Fibroblast of skin of right quadriceps (primary cell): Measurements from ENCODE around the gene HM13.
"Not testable (repeated sequence)": the region's sequence is repeated elsewhere in the genome, so short reads cannot be mapped to it uniquely, and the experiment has no call there.

ENCODE experiments used
- DNase-seq: peaks from one replicate; pipeline ENCODE4 v3.0.0-alpha.2; 2013

The HM13 gene

DNA sequence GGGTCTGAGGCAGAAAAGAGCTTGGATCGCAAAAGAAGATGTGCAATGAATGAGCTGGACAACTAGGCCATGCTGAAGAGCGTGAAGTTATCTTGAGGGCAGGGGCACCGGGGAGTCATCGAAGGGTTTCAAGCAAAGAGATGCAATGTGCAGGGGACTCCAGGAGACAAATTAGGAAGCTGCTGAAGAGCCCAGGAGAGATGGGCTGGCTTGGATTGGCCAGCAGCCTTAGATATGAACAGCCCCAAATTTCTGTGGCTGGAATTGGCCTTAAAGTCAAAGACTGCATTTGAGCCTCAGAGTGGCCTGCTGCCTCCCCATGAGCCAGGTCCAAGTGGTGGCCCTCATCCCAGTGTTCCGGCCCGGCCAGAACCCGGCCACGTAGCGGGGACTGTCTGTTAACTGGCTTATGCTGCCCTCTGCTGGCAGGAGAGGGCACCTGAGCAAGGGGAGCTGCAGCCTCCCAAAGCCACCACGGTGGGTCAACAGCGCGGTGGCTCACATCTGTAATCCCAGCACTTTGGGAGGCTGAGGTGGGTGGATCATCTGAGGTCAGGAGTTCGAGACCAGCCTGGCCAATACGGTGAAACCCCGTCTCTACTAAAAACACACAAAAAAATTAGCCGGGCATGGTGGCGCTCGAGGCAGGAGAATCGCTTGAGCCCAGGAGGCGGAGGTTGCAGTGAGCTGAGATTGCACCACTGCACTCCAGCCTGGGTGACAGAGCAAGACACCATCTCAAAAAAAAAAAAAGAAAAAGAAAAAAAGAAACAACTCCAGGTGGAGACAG, 11.2 kb upstream of the HM13 start:
- DNase-seq = peak; percentile 70

DNA sequence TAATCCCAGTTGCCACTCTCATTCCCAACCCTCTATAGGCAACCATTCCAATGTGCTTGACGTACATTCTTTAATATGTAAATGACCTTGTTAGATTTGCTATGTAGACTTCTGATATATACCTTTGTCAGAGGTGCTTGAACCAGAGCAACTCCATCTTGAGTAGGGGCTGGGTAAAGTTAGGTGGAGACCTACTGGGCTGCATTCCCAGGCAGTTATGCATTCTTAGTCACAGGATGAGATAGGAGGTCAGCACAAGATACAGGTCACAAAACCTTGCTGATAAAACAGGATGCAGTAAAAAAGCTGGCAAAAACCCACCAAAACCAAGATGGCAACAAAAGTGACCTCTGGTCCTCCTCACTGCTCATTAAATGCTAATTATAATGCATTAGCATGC, 8.3 kb upstream of the HM13 start:
- no peak for DNase-seq

DNA sequence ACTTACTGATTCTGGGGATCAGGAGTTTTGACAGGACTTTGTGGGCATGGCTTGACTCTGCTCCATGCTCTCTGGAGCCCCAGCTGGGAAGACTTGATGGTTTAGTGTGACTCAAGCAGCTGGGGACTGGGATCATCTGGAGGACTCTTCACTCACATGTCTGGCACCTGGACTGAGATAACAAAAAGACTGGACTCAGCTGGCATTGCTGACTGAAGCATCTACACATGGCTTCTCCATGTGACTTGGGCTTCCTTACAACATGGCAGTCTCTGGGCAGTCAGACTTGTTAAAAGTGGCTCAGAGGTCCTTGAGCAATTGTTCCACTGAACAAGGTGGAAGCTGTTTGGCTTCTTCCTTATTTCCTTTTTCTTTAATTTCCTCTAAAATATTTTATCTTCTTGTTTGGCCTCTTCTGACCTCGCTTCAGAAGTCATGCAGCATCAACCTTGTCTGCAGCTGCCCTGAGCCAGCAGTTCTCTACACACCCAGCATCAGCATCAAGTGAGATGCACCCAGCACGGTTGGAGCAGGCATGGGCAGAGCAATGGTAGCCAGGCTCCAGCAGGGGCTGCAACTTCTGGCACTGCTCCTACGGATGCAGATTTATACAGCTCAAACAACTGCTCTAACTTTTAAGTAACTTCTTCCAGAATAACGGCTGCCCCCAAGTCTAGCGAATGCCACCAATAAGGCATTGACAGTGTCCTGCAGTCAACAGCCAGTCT, 5.6 kb upstream of the HM13 start:
- no peak for DNase-seq

DNA sequence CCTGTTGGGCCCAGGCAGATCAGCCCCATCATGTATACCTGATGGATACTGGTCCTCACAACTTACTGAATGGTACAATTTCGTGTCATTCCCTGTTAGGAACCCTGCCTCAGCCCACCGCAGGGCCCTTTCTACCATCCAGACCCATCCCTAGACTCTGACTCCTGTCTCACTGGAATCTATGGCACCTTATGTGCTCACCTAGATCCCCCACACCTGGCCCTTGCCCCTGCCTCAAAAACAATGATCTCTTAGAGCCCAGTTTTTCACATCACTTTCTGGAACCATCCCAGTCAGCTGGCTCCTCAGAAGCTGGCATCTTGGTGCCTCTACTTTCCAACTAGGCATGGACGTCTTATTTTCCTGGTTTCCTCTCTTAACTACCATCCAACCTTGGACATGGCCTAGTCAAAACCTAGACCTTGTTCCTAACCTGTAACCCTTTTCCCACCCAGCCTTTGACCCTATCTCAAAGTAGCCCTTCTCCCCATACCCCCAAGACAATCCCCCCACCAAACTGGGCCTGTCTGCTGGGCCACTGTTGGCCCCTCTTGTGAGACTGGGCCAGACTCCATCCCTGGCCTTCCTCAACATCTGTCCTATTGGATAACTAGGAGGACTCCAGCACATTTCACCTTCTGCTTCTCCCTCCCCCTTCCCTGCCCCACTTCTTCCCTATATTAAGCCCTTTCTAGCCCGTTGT, 981 bp downstream of the HM13 start:
- no peak for DNase-seq

DNA sequence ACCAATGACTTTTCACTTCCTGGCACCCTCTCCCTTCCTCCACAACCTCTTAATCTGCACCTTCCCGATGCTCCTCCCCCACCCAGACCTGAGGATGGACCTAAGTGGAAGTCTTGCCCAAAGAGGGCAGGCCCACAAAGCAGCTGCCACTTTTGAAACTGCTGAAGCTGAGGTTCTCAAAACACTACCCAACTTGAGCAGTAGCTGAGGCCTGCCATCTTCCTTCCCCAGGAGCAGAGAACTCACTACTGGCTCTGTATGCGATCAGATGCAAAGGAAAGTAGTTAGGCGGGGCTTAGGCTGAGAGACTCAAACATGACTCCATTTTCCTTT, 1.5 kb downstream of the HM13 start:
- no peak for DNase-seq

DNA sequence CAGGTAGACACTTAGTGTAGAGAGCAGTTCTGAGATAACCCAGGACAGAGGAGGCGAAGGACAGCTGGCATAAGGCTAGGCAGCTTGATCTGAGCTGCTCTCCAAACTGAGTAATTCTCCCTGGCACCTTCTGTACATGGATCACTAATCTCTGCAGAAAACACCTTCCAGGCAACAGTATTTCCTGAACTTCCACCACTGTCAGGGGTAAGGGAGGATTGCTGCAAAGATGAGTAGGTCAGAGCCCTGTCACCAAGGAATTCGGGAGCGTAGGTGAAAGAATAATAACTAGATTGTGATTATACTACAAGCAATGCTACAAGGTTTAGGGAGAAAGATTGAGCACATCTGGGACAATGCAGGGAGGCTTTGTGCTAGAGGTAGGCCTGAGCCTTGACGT, 1.9 kb downstream of the HM13 start:
- DNase-seq = no peak

DNA sequence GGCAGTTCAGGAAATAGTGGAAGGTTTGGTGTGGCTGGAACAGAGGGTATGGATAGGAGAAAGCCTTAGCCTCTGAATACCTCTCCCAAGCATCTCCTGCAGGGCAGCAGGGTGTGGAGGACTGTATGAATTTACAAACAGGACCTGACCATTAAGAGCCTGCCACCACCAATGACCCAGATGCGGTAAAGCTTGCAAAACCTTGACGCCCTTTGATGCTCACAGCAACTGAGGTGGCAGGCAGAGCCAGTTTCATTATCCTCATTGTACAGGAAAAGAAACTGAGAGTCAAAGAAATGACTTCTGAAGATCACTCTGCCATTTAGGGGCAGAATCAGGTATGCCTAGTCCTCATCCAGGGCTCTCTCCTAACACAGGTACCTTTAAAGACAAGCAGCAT, 2.4 kb downstream of the HM13 start:
- no peak for DNase-seq

DNA sequence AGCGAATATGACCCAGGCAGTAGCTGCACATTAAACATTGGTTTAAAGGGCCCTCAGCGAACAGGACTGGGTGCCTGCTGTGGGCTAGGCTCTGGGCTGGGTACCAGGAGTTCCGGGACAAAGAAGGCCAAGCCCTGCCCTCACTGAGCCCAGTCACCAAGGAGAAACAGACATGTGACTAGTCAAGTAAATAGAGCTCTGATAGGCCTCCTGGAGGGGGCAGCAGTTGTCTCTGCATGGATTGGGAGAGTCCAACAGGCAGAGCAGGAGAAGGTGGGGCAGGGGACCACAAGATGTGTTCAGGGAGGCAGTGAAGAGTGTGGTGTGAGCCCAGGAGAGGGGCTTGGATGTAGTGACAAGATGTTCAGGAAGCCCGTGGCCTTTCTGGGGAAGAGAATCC, 3.1 kb downstream of the HM13 start:
- DNase-seq = peak; percentile 42

DNA sequence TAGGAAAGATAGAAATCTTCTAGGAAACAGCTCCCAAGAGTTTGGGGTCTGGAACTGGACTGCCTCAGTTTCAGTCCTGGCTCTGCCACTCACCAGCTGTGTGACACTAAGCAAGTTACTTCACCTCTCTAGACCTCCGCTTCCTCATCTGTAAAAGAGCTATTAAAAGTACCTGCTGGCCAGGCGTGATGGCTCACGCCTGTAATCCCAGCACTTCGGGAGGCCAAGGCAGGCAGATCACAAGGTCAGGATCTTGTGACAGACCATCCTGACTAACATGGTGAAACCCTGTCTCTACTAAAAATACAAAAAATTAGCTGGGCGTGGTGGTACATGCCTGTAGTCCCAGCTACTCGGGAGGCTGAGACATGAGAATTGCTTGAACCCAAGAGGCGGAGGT, 7.0 kb downstream of the HM13 start:
- DNase-seq = not testable (repeated sequence)

DNA sequence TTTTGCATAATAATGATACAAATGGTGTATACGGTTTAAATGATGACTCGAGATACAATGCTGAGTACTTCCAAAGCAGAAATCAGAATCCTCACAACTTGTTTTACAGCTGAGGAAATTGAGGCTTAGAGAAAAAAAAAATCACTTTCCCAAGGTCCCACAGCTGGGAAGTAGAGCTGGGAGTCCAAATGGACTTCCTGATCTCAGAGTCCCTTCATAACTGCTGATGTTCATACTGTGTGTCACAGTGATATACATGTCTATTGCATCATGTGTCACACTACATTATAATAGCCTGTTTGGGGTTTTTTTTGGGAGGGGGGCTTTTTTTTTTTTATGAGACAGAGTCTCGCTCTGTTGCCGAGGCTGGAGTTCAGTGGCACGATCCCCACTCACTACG, 8.5 kb downstream of the HM13 start:
- DNase-seq = no peak

DNA sequence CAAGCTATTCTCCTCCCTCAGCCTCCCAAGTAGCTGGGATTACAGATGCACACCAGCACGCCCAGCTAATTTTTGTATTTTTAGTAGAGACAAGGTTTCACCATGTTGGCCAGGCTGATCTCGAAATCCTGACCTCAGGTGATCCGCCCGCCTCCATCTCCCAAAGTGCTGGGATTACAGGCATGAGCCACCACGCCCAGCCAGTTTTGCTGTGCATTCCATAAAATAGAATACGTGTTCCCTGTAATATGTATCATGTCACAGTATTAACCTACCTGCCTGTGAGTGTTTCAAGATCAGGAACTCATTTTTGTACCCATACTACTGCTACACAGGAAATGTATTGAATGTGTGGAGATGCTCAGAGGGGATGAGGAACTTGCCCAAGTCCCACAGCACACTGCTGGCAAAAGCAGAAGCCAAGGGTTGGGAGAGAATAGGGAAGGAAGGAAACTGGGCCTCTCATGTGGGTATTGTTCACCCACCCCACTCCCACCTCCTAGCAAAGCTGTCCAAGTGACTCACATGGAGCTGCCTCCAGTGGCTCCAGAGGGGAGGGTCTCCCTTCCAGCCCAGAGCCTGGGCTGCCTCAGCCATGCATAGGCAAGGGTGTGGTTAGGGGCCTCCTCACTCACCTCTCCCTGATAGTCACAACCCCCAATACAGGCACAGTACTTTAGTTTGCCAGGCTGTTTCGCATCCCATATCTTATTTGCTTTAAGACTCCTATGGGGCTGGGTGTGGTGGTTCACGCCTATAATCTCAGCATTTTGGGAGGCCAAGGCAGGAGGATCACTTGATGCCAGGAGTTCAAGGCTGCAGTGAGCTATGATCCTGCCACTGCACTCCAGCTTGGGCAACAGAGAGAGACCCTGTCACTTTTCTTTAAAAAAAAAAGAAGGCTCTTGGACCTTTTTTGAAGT, 9.4 kb downstream of the HM13 start:
- peak; percentile 65 for DNase-seq

DNA sequence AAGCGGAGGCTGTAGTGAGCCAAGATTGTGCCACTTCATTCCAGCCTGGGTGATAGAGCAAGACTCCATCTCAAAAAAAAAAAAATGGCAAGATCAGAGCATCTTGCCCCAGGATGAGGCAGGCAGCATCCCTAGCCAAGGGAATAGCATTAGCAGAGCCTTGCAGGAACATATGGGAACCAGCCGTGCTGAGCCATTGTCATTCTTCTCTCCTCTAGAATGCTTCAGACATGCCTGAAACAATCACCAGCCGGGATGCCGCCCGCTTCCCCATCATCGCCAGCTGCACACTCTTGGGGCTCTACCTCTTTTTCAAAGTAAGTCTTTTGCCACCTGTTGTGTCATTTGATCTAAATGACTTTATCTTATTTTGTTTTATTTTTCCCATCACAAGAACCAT, 13.0 kb downstream of the HM13 start:
- DNase-seq = no peak

DNA sequence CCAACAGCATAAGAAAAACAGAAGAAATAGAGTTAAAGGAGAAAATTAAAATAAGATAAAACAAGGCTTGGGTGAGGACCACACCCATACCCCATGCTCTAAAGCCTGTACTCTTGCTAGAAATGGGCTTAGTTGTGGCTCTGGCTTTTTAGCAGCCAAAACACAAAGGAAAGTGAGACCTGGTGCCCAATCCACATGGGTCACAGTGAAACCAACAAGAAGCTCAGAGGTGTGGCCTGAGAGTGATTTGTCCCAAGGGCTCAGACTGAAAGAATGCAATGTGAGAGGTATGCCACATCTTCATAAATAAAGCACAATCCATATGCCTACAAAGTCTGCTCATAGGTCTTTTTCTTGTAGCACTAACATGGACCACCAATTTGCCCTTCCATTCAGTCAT, 21.1 kb downstream of the HM13 start:
- DNase-seq = no peak

DNA sequence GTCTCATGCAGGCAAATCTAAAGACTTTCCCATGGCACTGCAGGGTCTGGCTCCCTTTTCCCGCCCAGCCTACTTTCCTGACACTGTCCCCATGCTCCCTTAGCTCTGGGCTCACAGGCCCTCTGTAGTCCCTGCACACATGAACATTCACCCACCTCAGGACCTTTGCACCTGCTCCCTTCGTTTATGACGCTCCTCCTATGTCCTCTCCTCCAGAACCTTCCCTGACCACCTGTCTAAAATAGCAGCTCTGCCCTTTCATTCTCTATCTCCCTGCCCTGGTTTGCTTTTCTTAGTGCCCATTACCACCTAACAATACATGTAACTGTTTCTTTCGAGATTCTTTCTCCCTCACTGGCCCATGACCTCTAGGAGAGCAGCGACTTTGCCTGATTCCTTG, 22.3 kb downstream of the HM13 start:
- no peak for DNase-seq

DNA sequence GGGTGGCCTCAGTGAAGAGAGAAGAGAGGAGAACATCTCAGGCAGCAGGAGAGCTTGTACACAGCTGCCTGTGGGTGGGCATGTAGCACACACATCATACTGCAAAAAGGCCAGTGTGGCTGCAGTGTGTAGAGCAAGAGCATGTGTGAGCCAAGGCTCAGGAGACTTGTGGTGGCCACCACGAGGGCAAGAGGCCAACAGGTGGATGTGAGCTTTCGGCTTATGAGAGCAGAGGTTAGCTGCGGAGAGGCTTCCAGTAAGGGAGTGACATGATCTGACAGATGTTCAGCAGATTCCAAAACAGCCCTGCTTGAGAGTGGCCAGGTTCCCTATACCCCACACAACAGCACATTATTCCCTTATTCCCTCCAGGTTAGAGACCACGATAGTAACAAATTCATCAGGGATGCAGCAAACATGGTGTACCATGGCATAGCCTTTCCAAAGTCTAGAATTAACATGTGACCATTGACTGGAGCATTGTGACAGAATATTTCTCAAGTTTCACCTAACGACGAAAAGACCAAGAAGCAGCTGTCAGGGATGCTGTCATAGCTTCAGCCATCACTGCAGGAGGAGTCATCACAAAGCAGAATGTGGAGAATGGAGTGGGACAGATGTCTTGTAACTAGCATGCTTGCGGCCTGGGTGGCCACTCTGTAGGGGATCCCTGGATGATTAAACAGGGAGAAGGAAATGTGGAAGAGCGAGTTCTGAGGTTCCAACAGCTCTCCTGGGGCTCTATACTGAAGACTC, 23.1 kb downstream of the HM13 start:
- DNase-seq = no peak

DNA sequence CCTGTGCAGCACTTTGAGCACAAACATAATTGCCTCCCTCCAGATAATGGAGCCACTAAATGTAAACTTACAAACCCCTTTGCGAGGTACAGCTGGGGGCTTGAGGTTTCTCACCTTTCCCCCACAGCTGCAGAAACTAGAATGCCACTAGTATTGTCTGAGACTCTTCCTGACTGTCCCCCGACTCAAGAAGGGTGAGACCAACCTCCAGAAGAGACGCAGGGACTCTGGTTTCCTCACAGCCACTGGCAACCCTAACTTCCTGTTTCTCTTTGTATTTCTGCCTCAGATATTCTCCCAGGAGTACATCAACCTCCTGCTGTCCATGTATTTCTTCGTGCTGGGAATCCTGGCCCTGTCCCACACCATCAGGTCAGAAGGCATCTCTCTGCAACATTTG, 23.6 kb downstream of the HM13 start:
- no peak for DNase-seq

DNA sequence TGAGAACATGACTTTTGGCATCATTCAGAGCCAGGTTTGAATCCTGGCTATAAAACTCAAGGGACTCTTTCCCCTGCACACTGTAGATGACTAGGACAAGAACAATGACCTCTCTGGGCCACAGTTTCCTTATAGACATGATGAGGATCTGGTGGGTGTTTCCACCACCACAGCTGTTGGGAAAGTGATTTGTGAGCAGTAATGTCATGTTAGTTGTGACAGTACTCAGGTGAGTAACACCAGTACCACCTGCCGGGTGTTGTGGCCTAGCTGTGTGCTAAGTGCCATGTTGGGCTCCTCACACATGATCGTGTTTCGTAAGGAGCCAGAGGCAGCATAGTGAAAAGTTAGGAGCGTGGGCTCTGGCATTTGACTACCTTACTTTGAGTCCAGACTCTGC, 24.1 kb downstream of the HM13 start:
- DNase-seq = no peak

DNA sequence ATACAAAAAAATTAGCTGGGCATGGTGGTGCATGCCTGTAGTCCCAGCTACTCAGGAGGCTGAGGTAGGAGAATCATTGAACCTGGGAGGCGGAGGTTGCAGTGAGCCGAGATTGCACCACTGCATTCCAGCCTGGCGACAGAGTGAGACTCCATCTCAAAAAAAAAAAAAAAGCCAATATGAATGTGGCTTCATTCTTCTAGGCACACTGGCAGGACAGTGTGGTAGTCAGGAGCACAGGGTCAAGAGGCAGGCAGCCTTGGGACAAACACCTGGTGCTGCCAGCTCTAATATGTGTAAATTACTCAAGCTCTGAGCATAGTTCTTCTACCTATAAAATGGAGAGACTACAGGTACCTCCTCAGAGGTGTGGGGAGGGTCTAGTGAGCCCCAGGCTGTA, 25.4 kb downstream of the HM13 start:
- not testable (repeated sequence) for DNase-seq

DNA sequence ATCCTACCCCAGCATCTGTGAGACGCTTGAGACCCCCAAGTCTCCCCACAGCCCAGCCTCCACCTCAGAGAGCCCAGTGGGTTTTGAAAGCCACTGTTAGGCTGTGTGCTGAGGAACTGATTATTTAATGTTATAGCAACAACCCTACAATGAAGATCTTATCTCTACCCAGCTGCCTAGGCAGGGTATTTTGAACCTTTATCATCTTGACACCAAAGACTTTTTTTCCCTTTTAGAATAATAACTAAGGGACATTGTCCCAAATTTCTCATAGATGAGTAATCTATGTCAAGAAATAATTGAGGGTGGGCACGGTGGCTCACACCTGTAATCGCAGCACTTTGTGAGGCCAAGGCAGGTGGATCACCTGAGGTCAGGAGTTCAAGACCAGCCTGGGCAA, 26.2 kb downstream of the HM13 start:
- DNase-seq = no peak

DNA sequence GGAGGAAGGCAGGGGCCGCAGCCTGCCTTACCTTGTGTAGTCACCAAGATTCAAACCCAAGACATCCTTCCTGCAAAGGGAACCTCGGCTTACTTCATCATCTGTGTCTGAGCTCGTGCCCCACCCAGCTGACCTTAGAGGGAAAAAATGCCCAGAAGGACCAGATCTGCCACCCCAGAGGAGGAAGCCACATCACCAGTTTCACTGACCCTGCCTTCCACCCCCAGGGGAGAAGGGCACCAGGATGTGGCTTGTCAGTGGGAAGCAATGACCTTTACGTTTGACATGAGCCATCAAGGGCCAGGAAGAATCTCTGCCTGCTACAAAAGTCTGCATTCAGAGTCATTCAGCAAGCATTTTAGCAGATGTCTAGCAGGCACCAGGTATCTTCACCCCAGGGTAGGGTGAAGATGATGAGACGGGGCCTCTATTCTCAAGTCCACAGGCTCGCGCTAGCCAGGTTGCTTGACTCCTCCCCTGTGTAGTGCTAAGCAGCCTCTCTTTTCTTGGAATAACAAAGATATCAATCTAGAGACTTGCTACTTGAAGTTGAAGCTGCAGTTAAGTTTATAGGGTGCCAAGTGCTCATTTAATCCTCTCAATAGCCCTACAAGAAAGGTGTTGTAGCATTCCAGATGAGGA, 28.1 kb downstream of the HM13 start:
- DNase-seq = no peak

DNA sequence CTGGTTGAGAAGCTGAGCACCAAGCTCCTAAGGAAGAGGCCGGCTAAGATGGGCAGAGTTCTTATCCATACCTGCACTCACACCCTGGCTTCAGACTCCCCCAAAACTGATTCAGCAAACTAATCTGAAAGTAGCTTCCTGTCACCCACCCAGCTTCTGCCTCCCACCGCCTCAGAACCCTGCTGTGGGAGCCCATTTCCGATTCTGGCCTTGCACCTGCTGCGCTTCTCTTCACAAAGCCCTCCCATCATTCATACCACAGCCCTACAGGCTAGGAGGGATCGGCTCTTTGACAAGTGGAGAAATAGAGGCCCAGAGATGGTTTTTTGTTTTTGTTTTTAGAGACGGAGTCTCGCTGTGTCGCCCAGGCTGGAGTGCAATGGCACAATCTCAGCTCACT, 28.7 kb downstream of the HM13 start:
- no peak for DNase-seq
